HCT116 (cell line): ENCODE data around the gene PRKCA. TPM values are rescaled to one million over a fixed set of nuclear protein-coding genes. Genes with fewer than 3 reads are reported as not detected.

Experiments
- ATAC-seq: fragments of 200-7000 bp; cut with Tn5 transposase; 2 replicates; pipeline ENCODE4 v1.9.1; 2020; ENCODE audit warnings: mild to moderate bottlenecking, moderate library complexity
- BruUV-seq: library from RNA; stranded (reverse); fragments of 400-500 nt; replicated peaks from 2 replicates; lab custom pipeline; 2021; lab: Mats Ljungman, UMichigan
- CTCF ChIA-PET: fragments of 300-600 bp; sonication (Branson Sonifier 250); formaldehyde crosslinking; loops from one replicate; lab custom pipeline; 2021; ENCODE audit warnings: antibody characterized with exemption; lab: Charles Lee
- POLR2A ChIA-PET: fragments of 300-600, 350-600 bp; sonication (Branson Sonifier 250); formaldehyde crosslinking; loops from one replicate; lab custom pipeline; 2021; ENCODE audit warnings: antibody characterized with exemption; lab: Charles Lee
- RAD21 ChIA-PET, 2 experiments: fragments of 300-600 bp; sonication (Branson Sonifier 250); formaldehyde crosslinking; loops; one replicate each; lab custom pipeline; 2023; ENCODE audit warnings: low total read pairs in 2 of 2; ENCODE audit not compliant: uncharacterized antibody in 2 of 2, unreplicated experiment in 2 of 2, low non-redundant PET in 1 of 2; lab: Charles Lee
- DNase-seq: peaks from one replicate; pipeline ENCODE4 v3.0.0-alpha.2; 2010; ENCODE audit warnings: low read depth, low spot score
- H2AFZ ChIP-seq: fragments of 200-600 bp; shearing (Covaris generic), sonication (generic); 2 replicates; pipeline ENCODE4 v1.6.1; 2017; ENCODE audit warnings: low read depth, mixed run types, mixed read lengths, antibody characterized with exemption, low read length; ENCODE audit not compliant: poor library complexity, severe bottlenecking
- H3K27ac ChIP-seq: 2 replicates; pipeline ENCODE4 v1.5.1; 2012; ENCODE audit warnings: low read depth, low read length
- H3K27me3 ChIP-seq: fragments of 200-600 bp; sonication (generic); 2 replicates; pipeline ENCODE4 v1.6.1; 2016; ENCODE audit warnings: mixed run types, low read length, mixed read lengths; ENCODE audit not compliant: insufficient read depth
- H3K36me3 ChIP-seq, 2 experiments: fragments of 200-500 bp in 1 of 2; fragments of 200-600 bp in 1 of 2; sonication (Bioruptor generic) in 1 of 2; sonication (generic) in 1 of 2; 2 replicates each; pipeline versions ENCODE4 v1.5.1 to v1.6.1; 2014 to 2016; ENCODE audit warnings: low read length in 2 of 2, inconsistent platforms in 1 of 2, mixed read lengths in 1 of 2, mixed run types in 1 of 2; ENCODE audit not compliant: insufficient read depth in 2 of 2, control insufficient read depth in 1 of 2
- H3K4me1 ChIP-seq, 2 experiments: fragments of 200-600 bp in 1 of 2; sonication (generic) in 1 of 2; 2 replicates each; pipeline versions ENCODE4 v1.5.1 to v1.6.1; 2012 to 2017; ENCODE audit warnings: low read length in 2 of 2, inconsistent platforms in 1 of 2, mild to moderate bottlenecking in 1 of 2, mixed read lengths in 1 of 2, mixed run types in 1 of 2, moderate library complexity in 1 of 2; ENCODE audit not compliant: insufficient read depth in 2 of 2, control insufficient read depth in 1 of 2
- H3K4me2 ChIP-seq: fragments of 200-600 bp; sonication (generic); 2 replicates; pipeline ENCODE4 v1.6.1; 2017; ENCODE audit warnings: mixed run types, low read length, mixed read lengths
- H3K4me3 ChIP-seq, 2 experiments: fragments of 200-600 bp in 1 of 2; sonication (generic) in 1 of 2; replicated peaks in 1 of 2; 2 replicates each; pipeline ENCODE4 v1.5.1; 2011 to 2016; ENCODE audit warnings: low read length in 2 of 2, control low read depth in 1 of 2, low read depth in 1 of 2, mild to moderate bottlenecking in 1 of 2, mixed read lengths in 1 of 2, mixed run types in 1 of 2
- H3K79me2 ChIP-seq: fragments of 200-600 bp; sonication (generic); 2 replicates; pipeline ENCODE4 v1.6.1; 2017; ENCODE audit warnings: mild to moderate bottlenecking, mixed run types, low read length, moderate library complexity, mixed read lengths; ENCODE audit not compliant: insufficient read depth
- H3K9ac ChIP-seq: fragments of 200-600 bp; sonication (generic); 2 replicates; pipeline ENCODE4 v1.6.1; 2016; ENCODE audit warnings: low read length, mixed read lengths
- H3K9me2 ChIP-seq: fragments of 200-600 bp; sonication (generic), shearing (Covaris generic); 2 replicates; pipeline ENCODE4 v1.6.1; 2017; ENCODE audit warnings: mixed run types, mild to moderate bottlenecking, moderate library complexity; ENCODE audit not compliant: insufficient read depth
- H3K9me3 ChIP-seq, 2 experiments: fragments of 200-500 bp in 1 of 2; fragments of 200-600 bp in 1 of 2; sonication (Bioruptor generic) in 1 of 2; sonication (generic) in 1 of 2; 2 replicates each; pipeline ENCODE4 v1.6.1; 2014 to 2017; ENCODE audit warnings: low read length in 2 of 2, mixed read lengths in 2 of 2, inconsistent platforms in 1 of 2, low read depth in 1 of 2, mild to moderate bottlenecking in 1 of 2, mixed run types in 1 of 2, moderate library complexity in 1 of 2; ENCODE audit not compliant: control insufficient read depth in 1 of 2, insufficient read depth in 1 of 2
- H4K20me1 ChIP-seq: fragments of 200-600 bp; sonication (generic), shearing (Covaris generic); 2 replicates; pipeline ENCODE4 v1.6.1; 2017; ENCODE audit warnings: mixed run types, mild to moderate bottlenecking, moderate library complexity; ENCODE audit not compliant: insufficient read depth
- CBX3 ChIP-seq: IDR thresholded peaks from 2 replicates; pipeline ENCODE4 v1.6.1; 2012; ENCODE audit warnings: low read depth
- ELF1 ChIP-seq: IDR thresholded peaks from 2 replicates; pipeline ENCODE4 v1.6.1; 2012; ENCODE audit warnings: low read depth, borderline replicate concordance
- REST ChIP-seq: IDR thresholded peaks from 2 replicates; pipeline ENCODE4 v1.6.1; 2012; ENCODE audit warnings: low read depth
- TCF7L2 ChIP-seq: IDR thresholded peaks from 2 replicates; pipeline ENCODE4 v1.7.0; 2011; ENCODE audit warnings: borderline replicate concordance, inconsistent platforms; ENCODE audit not compliant: insufficient read depth, insufficient read length; ENCODE audit errors: extremely low read depth
- intact Hi-C: fragments of 100-400 bp; cut with micrococcal nuclease; formaldehyde crosslinking; loops from 2 replicates; pipeline ENCODE4 v1.10.0; 2022
- total RNA-seq: library from RNA; stranded (reverse); gene quantifications from one replicate; pipeline ENCODE4 v1.2.1, GENCODE V29; 2021; ENCODE audit not compliant: unreplicated experiment

PRKCA gene
- total RNA-seq, 1 experiment from 2014 or later = 18.8 TPM

GRCh38 chr17:66686601-66687000, 384.2 kb downstream of the PRKCA start:
- Histone ChIP-seq H2AFZ (no peak overlapping the region), H4K20me1 (no peaks in the 10 kb centered on the region), H3K27ac (no peak overlapping the region), H3K36me3 (no peaks in the 10 kb centered on the region), H3K9me3 (no peaks in the 10 kb centered on the region), H3K27me3 (no peaks in the 10 kb centered on the region), H3K4me1 (peaks cover 16 to 24% of the 10 kb centered on the region in 2 experiments), H3K4me3 (no peak overlapping the region)
- no peak for ATAC-seq
- POLR2A ChIA-PET = no interaction called here
- CTCF ChIA-PET = interaction anchor here (1.0 to 1.4 kb wide), 2 partner anchors 25 to 41 kb away, joined by 3 read pairs; no protein-coding TSS in a partner anchor
- RAD21 ChIA-PET = no interaction called here
- DNase-seq = no peak
- TF ChIP-seq CBX3 = no peak
- no peak for TF ChIP-seq TCF7L2
- TF ChIP-seq ELF1 = no peak
- TF ChIP-seq REST = no peak
- TF ChIP-seq, all 23 proteins: peak for 0
- no TSS peak for BruUV-seq
- intact Hi-C loops = no loop called here
- no peaks in the 10 kb centered on the region for H3K9me2 ChIP-seq
- no peak overlapping the region for H3K4me2 ChIP-seq
- H3K9ac ChIP-seq = no peak overlapping the region
- H3K79me2 ChIP-seq = no peaks in the 10 kb centered on the region
